HG03060 (cell line): ENCODE measurements around the gene TMIGD3.

Source experiments
- ATAC-seq: cut with Tn5 transposase; IDR thresholded peaks from one replicate; pipeline ENCODE4 v1.9.1; 2021; ENCODE audit warnings: low read depth, moderate number of reproducible peaks; ENCODE audit not compliant: unreplicated experiment

Gene TMIGD3

GRCh38 chr1:111449703-111450017 lies 53.8 kb downstream of the TMIGD3 start:
- no peak for ATAC-seq

DNA sequence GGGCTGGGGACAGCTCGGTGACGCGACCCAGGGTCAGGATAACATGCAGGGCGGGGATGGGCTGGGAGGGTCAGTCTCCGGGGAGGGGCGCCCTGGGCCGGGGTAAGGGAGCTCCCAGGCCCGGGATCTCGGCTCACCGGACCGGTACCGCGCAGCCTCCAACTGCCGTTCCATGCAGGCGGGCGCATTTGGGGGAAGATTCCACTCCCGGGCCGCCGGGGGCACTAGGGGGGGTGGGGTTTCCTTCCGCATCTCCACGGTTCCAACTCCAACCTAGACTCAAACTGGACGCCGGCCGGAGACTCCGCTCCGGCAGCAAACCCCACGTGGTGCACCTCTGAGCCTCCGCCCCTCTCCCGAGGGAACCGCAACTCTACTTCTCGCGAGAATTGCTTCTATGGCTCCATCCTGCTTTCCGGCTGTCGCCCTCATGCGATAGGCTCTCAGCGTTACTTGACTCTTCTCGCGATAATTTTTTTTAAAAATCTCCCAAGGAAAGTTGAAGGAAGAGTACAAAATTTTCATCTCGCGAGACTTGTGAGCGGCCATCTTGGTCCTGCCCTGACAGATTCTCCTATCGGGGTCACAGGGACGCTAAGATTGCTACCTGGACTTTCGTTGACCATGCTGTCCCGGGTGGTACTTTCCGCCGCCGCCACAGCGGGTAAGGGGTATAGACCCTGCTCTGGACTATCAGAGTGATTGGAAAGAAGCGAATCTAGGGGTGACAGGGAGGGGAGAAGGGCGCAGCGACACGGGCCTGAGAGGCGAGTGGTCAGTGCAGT lies 54.3 kb downstream of the TMIGD3 start, which contains the start of the genes ATP5PB and WDR77:
ATP5PB (plus strand) TSS at position 547 of the 785 bp plus-strand sequence; CDS start at position 625, 78 bp downstream.
WDR77 (minus strand) TSS at position 339 of the 785 bp plus-strand sequence; CDS start at position 252, 87 bp downstream.
- peak; percentile 77 for ATAC-seq

- no peak for ATAC-seq
These were observed 54.9 kb downstream of the TMIGD3 start for GRCh38 chr1:111448482-111448917.

DNA sequence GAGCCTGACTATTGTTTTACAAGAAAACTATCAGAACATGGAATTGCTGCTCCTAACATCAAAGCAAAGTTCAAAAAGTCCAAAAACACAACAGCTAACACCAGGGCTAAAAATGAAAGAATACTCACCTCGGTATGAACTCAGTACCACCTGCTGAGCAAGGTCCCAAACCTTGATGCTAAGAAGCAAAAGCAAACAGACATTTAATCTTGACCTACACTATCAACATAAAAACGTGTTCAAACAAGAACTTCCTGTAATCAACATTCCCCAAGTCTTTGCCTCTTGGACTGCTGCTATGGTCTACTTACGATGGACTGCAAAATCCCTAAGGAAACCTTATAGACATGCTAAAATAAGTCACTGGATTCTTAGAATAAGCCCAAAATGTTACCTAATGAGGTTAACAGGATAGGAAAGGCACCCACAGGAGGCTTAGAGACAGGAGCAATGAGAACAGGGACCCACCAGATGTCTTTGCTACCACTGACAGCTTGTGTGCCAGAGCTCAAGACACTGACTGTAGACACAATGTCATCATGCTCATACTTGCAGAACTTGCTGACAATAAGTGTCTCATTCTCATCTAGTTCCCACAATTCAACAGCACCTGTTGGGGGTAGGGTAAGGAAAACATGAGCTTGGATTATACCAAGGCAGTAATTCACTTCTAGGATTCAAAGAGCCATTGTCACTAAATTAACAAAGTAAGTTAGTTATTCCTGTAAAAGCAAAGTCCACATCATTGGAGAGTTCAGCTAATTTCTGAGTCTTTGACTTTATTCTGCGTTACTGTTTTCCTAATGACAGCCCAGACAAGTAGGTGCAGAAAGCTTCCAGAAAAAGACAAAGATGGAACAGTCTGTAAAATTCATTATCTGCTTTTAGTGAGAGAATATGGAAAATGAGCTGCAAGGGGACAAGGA lies 56.2 kb downstream of the TMIGD3 start:
- ATAC-seq, result no peak

GRCh38 chr1:111446546-111446945 lies 56.9 kb downstream of the TMIGD3 start:
- no peak for ATAC-seq

GRCh38 chr1:111444031-111444430 lies 59.4 kb downstream of the TMIGD3 start:
- ATAC-seq, result no peak

- ATAC-seq, result no peak
These were observed 61.0 kb downstream of the TMIGD3 start for GRCh38 chr1:111442457-111442856.

- ATAC-seq, result no peak
These were observed 61.8 kb downstream of the TMIGD3 start for GRCh38 chr1:111441573-111442192.

- no peak for ATAC-seq
These were observed 63.7 kb downstream of the TMIGD3 start for GRCh38 chr1:111439461-111440351.

DNA sequence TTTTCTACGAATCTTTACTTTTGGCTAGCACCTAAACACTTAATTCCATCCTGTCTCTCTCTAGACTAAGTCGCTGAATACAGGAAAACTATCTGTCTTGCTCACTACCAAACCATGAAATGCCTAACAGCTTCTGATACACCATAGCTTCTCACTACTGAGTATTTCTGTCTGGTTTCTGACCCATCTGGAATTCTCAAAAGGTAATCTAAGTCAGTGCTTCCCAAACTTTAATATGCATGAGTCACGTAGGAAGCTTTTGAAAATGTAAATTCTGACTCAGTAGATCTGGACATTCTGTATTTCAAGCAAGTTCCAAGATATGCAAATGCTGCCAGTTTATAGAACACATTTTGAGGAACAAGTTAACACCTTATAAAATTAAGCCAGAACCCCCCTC lies 66.7 kb downstream of the TMIGD3 start:
- ATAC-seq, result no peak
